GM23338 (cell line): ENCODE results near the gene OSBPL6. TPM values are rescaled to one million over a fixed set of nuclear protein-coding genes. Genes with fewer than 3 reads are reported as not detected.

Source experiments
- CREB1 ChIP-seq: fragments of 250-450 bp; sonication (Bioruptor Pico); IDR thresholded peaks from 2 replicates; pipeline ENCODE4 v1.5.0; 2020; ENCODE audit warnings: low read depth, mild to moderate bottlenecking, moderate library complexity
- ETS1 ChIP-seq: IDR thresholded peaks from 2 replicates; pipeline ENCODE4 v1.6.1; 2016; ENCODE audit warnings: antibody characterized with exemption
- EZH2phosphoT487 ChIP-seq: fragments of 200-600 bp; sonication (generic); IDR thresholded peaks from one replicate; pipeline ENCODE4 v1.8.1; 2018; ENCODE audit warnings: antibody characterized with exemption; ENCODE audit not compliant: unreplicated experiment
- JUNB ChIP-seq: IDR thresholded peaks from one replicate; pipeline ENCODE4 v1.6.1; 2016; ENCODE audit warnings: antibody characterized with exemption; ENCODE audit not compliant: unreplicated experiment
- NANOG ChIP-seq: IDR thresholded peaks from 2 replicates; pipeline ENCODE4 v1.6.1; 2016; ENCODE audit warnings: antibody characterized with exemption, borderline replicate concordance
- REST ChIP-seq: IDR thresholded peaks from one replicate; pipeline ENCODE4 v1.6.1; 2018; ENCODE audit warnings: antibody characterized with exemption; ENCODE audit not compliant: unreplicated experiment
- STAT1 ChIP-seq: IDR thresholded peaks from one replicate; pipeline ENCODE4 v1.6.1; 2016; ENCODE audit warnings: antibody characterized with exemption; ENCODE audit not compliant: unreplicated experiment
- ZNF331 ChIP-seq: fragments of 250-450 bp; sonication (Bioruptor Pico); IDR thresholded peaks from 2 replicates; pipeline ENCODE4 v1.5.0; 2020; ENCODE audit warnings: low read depth, mild to moderate bottlenecking, moderate library complexity
- ZNF462 ChIP-seq: fragments of 250-450 bp; sonication (Bioruptor Pico); IDR thresholded peaks from 2 replicates; pipeline ENCODE4 v1.5.0; 2020; ENCODE audit warnings: mild to moderate bottlenecking, moderate library complexity
- polyA plus RNA-seq: library from polyadenylated mRNA; unstranded; fragments of >200 nt; fragmentation: Nextera tagmentation; extraction: Ambion mirVana; gene quantifications from 2 replicates; pipeline ENCODE4 v1.2.1, GENCODE V29; 2016
- total RNA-seq: library from RNA; depleted of rRNA; stranded (reverse); fragments of >200 nt; shearing (Covaris generic); gene quantifications from 2 replicates; pipeline ENCODE4 v1.2.3, GENCODE V29; 2014

The OSBPL6 gene
- total and polyA plus RNA-seq, 2 experiments from 2014 or later, result 6.0 to 8.5 TPM

- no peak for TF ChIP-seq ZNF462 (CRISPR knock-in tag)
- TF ChIP-seq JUNB, result no peak
- TF ChIP-seq NANOG, result no peak
- TF ChIP-seq STAT1, result no peak
- no peak for TF ChIP-seq ZNF331 (CRISPR knock-in tag)
- TF ChIP-seq REST, result no peak
- TF ChIP-seq ETS1, result no peak
- no peak for TF ChIP-seq EZH2phosphoT487
- TF ChIP-seq CREB1, result no peak
Observed at GRCh38 chr2:178295115-178295514, 100.8 kb downstream of the OSBPL6 start (continued).
